Measurements from ENCODE around the gene ANKS1A. TPM values are rescaled to one million over a fixed set of nuclear protein-coding genes. Genes with fewer than 3 reads are reported as not detected.

Gene ANKS1A
- total and polyA plus RNA-seq, 2 experiments from 2014 or later, result 12.1 to 31.9 TPM

DNA sequence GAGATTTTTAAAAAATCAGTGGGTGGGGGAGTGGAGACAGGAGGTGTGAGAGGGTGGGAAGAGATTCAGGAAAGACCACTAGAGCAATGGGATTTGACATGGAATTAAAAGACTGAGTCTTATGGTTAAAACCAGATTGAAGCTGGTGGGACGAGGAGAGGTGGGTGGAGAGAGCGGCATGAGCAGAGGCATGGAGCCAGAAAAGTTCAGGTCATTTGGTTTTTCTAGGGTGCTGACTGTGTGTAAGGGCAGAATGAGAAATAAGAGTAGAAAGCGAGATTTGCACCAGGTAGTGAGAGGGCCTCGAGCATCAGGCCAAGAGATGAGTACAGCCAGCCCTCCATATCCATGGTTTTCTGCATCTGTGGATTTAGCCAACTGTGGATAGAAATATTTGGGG lies 130.8 kb downstream of the ANKS1A start:
- no peak for ATAC-seq
- Histone ChIP-seq H3K4me2 (no peak overlapping the region), H4K20me1 (replicated peaks; ENCODE audit: insufficient read depth) (no peaks in the 10 kb centered on the region), H2AFZ (no peak overlapping the region), H3F3A (replicated peaks; ENCODE audit: low read depth) (0 out of 2 replicates have a peak, but pooled peaks cover 3% of the 10 kb centered on the region), H3K4me1 (ENCODE audit: insufficient read depth) (peaks cover 46% of the 10 kb centered on the region), H3K27me3 (ENCODE audit: insufficient read depth) (no peaks in the 10 kb centered on the region), H3K4me3 (no peak overlapping the region), H3K79me2 (replicated peaks; ENCODE audit: insufficient read depth) (no peaks in the 10 kb centered on the region), H3K27ac (ENCODE audit: low read depth) (no peak overlapping the region), H3K9me2 (ENCODE audit: insufficient read depth) (no peaks in the 10 kb centered on the region), H3K36me3 (ENCODE audit: insufficient read depth) (peaks cover 7% of the 10 kb centered on the region; the same call in 1 of the 2 replicates)
- Mint-ChIP-seq H3K4me1 (peaks cover 61% of the 10 kb centered on the region), H3K27me3 (ENCODE audit: insufficient read depth, low read depth, poor library complexity) (peaks cover 6% of the 10 kb centered on the region), H3K27ac (peak overlapping the region; percentile 19; the same call in 1 of the 2 replicates), H3K9me3 (no peaks in the 10 kb centered on the region), H3K4me3 (no peak overlapping the region), H3K36me3 (ENCODE audit: low read depth) (peaks cover 11% of the 10 kb centered on the region; the same call in 2 of the 3 replicates)
- TF ChIP-seq JUNB (IDR thresholded peaks at IDR 0.05; ENCODE audit: unreplicated experiment) (no peak), EZH2phosphoT487 (IDR thresholded peaks at IDR 0.05; ENCODE audit: unreplicated experiment) (no peak)
- TF ChIP-seq, protein P1, sequence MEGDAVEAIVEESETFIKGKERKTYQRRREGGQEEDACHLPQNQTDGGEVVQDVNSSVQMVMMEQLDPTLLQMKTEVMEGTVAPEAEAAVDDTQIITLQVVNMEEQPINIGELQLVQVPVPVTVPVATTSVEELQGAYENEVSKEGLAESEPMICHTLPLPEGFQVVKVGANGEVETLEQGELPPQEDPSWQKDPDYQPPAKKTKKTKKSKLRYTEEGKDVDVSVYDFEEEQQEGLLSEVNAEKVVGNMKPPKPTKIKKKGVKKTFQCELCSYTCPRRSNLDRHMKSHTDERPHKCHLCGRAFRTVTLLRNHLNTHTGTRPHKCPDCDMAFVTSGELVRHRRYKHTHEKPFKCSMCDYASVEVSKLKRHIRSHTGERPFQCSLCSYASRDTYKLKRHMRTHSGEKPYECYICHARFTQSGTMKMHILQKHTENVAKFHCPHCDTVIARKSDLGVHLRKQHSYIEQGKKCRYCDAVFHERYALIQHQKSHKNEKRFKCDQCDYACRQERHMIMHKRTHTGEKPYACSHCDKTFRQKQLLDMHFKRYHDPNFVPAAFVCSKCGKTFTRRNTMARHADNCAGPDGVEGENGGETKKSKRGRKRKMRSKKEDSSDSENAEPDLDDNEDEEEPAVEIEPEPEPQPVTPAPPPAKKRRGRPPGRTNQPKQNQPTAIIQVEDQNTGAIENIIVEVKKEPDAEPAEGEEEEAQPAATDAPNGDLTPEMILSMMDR (conservative IDR thresholded peaks at IDR 0.05; ENCODE audit: low read depth in 2 of 2), result no peak
- TF ChIP-seq, protein P2, sequence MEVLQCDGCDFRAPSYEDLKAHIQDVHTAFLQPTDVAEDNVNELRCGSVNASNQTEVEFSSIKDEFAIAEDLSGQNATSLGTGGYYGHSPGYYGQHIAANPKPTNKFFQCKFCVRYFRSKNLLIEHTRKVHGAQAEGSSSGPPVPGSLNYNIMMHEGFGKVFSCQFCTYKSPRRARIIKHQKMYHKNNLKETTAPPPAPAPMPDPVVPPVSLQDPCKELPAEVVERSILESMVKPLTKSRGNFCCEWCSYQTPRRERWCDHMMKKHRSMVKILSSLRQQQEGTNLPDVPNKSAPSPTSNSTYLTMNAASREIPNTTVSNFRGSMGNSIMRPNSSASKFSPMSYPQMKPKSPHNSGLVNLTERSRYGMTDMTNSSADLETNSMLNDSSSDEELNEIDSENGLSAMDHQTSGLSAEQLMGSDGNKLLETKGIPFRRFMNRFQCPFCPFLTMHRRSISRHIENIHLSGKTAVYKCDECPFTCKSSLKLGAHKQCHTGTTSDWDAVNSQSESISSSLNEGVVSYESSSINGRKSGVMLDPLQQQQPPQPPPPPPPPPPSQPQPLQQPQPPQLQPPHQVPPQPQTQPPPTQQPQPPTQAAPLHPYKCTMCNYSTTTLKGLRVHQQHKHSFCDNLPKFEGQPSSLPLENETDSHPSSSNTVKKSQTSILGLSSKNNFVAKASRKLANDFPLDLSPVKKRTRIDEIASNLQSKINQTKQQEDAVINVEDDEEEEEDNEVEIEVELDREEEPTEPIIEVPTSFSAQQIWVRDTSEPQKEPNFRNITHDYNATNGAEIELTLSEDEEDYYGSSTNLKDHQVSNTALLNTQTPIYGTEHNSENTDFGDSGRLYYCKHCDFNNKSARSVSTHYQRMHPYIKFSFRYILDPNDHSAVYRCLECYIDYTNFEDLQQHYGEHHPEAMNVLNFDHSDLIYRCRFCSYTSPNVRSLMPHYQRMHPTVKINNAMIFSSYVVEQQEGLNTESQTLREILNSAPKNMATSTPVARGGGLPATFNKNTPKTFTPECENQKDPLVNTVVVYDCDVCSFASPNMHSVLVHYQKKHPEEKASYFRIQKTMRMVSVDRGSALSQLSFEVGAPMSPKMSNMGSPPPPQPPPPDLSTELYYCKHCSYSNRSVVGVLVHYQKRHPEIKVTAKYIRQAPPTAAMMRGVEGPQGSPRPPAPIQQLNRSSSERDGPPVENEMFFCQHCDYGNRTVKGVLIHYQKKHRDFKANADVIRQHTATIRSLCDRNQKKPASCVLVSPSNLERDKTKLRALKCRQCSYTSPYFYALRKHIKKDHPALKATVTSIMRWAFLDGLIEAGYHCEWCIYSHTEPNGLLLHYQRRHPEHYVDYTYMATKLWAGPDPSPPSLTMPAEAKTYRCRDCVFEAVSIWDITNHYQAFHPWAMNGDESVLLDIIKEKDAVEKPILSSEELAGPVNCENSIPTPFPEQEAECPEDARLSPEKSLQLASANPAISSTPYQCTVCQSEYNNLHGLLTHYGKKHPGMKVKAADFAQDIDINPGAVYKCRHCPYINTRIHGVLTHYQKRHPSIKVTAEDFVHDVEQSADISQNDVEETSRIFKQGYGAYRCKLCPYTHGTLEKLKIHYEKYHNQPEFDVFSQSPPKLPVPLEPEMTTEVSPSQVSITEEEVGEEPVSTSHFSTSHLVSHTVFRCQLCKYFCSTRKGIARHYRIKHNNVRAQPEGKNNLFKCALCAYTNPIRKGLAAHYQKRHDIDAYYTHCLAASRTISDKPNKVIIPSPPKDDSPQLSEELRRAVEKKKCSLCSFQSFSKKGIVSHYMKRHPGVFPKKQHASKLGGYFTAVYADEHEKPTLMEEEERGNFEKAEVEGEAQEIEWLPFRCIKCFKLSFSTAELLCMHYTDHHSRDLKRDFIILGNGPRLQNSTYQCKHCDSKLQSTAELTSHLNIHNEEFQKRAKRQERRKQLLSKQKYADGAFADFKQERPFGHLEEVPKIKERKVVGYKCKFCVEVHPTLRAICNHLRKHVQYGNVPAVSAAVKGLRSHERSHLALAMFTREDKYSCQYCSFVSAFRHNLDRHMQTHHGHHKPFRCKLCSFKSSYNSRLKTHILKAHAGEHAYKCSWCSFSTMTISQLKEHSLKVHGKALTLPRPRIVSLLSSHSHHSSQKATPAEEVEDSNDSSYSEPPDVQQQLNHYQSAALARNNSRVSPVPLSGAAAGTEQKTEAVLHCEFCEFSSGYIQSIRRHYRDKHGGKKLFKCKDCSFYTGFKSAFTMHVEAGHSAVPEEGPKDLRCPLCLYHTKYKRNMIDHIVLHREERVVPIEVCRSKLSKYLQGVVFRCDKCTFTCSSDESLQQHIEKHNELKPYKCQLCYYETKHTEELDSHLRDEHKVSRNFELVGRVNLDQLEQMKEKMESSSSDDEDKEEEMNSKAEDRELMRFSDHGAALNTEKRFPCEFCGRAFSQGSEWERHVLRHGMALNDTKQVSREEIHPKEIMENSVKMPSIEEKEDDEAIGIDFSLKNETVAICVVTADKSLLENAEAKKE (CRISPR knock-in tag; IDR thresholded peaks at IDR 0.05), result no peak
- no peak for DNase-seq (ENCODE audit: low spot score)

Data from GM23338 (cell line).